ENCODE data around the gene FOXN3.
A peak's percentile ranks its signal among the peaks of the same experiment; 100 is the strongest.

Gene FOXN3

DNA sequence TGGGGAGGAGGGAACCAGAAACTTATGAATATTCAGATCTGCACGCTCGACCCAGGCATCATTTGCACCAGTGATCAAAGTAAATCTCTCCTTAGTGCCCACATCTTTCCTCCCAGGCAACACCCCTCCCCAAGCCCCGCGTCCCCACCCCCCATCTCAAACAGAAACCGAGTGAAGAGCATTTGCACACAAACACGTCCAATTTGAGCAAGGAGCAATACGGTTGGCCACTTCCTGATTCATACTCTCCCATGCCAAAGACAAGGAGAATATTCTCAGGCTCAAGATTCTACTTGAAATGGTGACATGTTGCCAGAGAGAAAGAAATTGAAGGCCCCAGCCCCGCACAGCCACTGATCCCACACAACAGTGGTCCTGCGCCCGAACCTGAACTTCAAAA, 7.1 kb downstream of the FOXN3 start:
- no peak overlapping the region for H3K9ac ChIP-seq (ENCODE audit: low read length in 5 of 5)
- H3K9me3 ChIP-seq (ENCODE audit: control insufficient read depth in 5 of 5, low read length in 5 of 5): no peaks in the 10 kb centered on the region
- H3K4me1 ChIP-seq (ENCODE audit: control insufficient read depth in 5 of 5, insufficient read depth in 5 of 5, low read length in 5 of 5): peaks cover 3 to 51% (median 45%) of the 10 kb centered on the region in 5 donors
- H3K4me3 ChIP-seq (ENCODE audit: low read depth in 1 of 5, low read length in 5 of 5): no peak overlapping the region
- H3K27me3 ChIP-seq (ENCODE audit: control insufficient read depth in 5 of 5, insufficient read depth in 4 of 5, low read length in 5 of 5): no peaks in the 10 kb centered on the region
- H3K36me3 ChIP-seq (ENCODE audit: control insufficient read depth in 5 of 5, insufficient read depth in 5 of 5, low read length in 5 of 5): peaks cover 8 to 31% (median 20%) of the 10 kb centered on the region in 5 donors
- H3K27ac ChIP-seq (ENCODE audit: low read depth, low read length): no peak overlapping the region

- Histone ChIP-seq H3K9me3 (ENCODE audit: control insufficient read depth in 5 of 5, low read length in 5 of 5) (no peaks in the 10 kb centered on the region), H3K9ac (ENCODE audit: low read length in 5 of 5) (no peak overlapping the region), H3K36me3 (ENCODE audit: control insufficient read depth in 5 of 5, insufficient read depth in 5 of 5, low read length in 5 of 5) (peaks cover 8 to 31% (median 24%) of the 10 kb centered on the region in 5 donors), H3K4me3 (ENCODE audit: low read depth in 1 of 5, low read length in 5 of 5) (peak overlapping the region in 1 of 5 donors; percentile 1), H3K4me1 (ENCODE audit: control insufficient read depth in 5 of 5, insufficient read depth in 5 of 5, low read length in 5 of 5) (peaks cover 3 to 47% (median 42%) of the 10 kb centered on the region in 5 donors), H3K27me3 (ENCODE audit: control insufficient read depth in 5 of 5, insufficient read depth in 4 of 5, low read length in 5 of 5) (no peaks in the 10 kb centered on the region), H3K27ac (ENCODE audit: low read depth, low read length) (no peak overlapping the region)
These were observed 7.9 kb downstream of the FOXN3 start for GRCh38 chr14:89408907-89409700.

DNA sequence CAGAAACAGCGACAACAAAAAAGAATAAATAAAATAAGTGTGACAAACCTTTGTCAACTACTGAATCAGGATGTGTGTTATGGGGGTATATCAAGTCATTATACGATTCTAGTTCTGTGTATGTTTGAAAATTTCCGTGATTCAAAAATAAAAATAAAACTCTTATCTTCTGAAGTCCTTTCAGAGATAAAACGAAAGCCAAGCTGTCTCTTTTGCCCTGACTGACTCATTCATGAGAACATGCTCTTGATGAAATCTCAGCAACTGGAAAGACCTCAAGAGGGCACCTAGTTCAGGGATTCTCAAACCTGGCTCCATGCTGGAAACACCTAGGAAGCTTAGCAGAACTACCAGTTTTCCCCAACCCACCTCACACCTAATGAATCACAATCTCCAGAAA, 9.2 kb downstream of the FOXN3 start:
- H3K27ac ChIP-seq (ENCODE audit: low read depth, low read length): no peak overlapping the region
- peaks cover 8 to 31% (median 24%) of the 10 kb centered on the region in 5 donors for H3K36me3 ChIP-seq (ENCODE audit: control insufficient read depth in 5 of 5, insufficient read depth in 5 of 5, low read length in 5 of 5)
- H3K9ac ChIP-seq (ENCODE audit: low read length in 5 of 5): no peak overlapping the region
- H3K4me1 ChIP-seq (ENCODE audit: control insufficient read depth in 5 of 5, insufficient read depth in 5 of 5, low read length in 5 of 5): peaks cover 3 to 47% (median 42%) of the 10 kb centered on the region in 5 donors
- no peaks in the 10 kb centered on the region for H3K27me3 ChIP-seq (ENCODE audit: control insufficient read depth in 5 of 5, insufficient read depth in 4 of 5, low read length in 5 of 5)
- H3K9me3 ChIP-seq (ENCODE audit: control insufficient read depth in 5 of 5, low read length in 5 of 5): no peaks in the 10 kb centered on the region
- no peak overlapping the region for H3K4me3 ChIP-seq (ENCODE audit: low read depth in 1 of 5, low read length in 5 of 5)

- H3K9me3 ChIP-seq (ENCODE audit: control insufficient read depth in 5 of 5, low read length in 5 of 5): no peaks in the 10 kb centered on the region
- no peak overlapping the region for H3K9ac ChIP-seq (ENCODE audit: low read length in 5 of 5)
- peaks cover 6 to 53% (median 49%) of the 10 kb centered on the region in 5 donors for H3K4me1 ChIP-seq (ENCODE audit: control insufficient read depth in 5 of 5, insufficient read depth in 5 of 5, low read length in 5 of 5)
- H3K27ac ChIP-seq (ENCODE audit: low read depth, low read length): peak overlapping the region; percentile 4
- H3K36me3 ChIP-seq (ENCODE audit: control insufficient read depth in 5 of 5, insufficient read depth in 5 of 5, low read length in 5 of 5): peaks cover 10 to 24% (median 18%) of the 10 kb centered on the region in 5 donors
- H3K4me3 ChIP-seq (ENCODE audit: low read depth in 1 of 5, low read length in 5 of 5): no peak overlapping the region
- H3K27me3 ChIP-seq (ENCODE audit: control insufficient read depth in 5 of 5, insufficient read depth in 4 of 5, low read length in 5 of 5): no peaks in the 10 kb centered on the region
These were observed 10.1 kb downstream of the FOXN3 start for GRCh38 chr14:89406941-89407340.

DNA sequence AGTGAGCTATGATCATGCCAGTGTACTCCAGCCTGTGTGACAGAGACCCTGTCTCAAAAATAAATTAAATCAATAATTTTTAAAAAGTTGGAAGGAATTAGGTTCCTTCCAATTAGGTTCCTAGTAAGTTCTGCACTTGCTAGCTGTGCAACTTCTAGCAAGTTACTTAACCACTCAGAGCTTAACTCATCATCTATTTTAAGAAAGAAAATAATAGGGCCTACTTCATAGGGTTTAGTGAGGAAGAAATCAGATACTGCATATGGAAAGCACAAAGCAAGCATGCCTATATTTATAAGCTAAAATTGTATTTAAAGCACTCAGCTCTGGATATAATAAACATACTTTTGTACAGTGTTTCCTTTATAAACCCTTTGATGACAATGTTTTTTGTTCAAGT, 10.7 kb downstream of the FOXN3 start:
- no peak overlapping the region for H3K9ac ChIP-seq (ENCODE audit: low read length in 5 of 5)
- H3K27me3 ChIP-seq (ENCODE audit: control insufficient read depth in 5 of 5, insufficient read depth in 4 of 5, low read length in 5 of 5): no peaks in the 10 kb centered on the region
- peaks cover 8 to 58% (median 55%) of the 10 kb centered on the region in 5 donors for H3K4me1 ChIP-seq (ENCODE audit: control insufficient read depth in 5 of 5, insufficient read depth in 5 of 5, low read length in 5 of 5)
- no peak overlapping the region for H3K4me3 ChIP-seq (ENCODE audit: low read depth in 1 of 5, low read length in 5 of 5)
- peaks cover 6 to 18% (median 14%) of the 10 kb centered on the region in 5 donors for H3K36me3 ChIP-seq (ENCODE audit: control insufficient read depth in 5 of 5, insufficient read depth in 5 of 5, low read length in 5 of 5)
- no peak overlapping the region for H3K27ac ChIP-seq (ENCODE audit: low read depth, low read length)
- H3K9me3 ChIP-seq (ENCODE audit: control insufficient read depth in 5 of 5, low read length in 5 of 5): no peaks in the 10 kb centered on the region

DNA sequence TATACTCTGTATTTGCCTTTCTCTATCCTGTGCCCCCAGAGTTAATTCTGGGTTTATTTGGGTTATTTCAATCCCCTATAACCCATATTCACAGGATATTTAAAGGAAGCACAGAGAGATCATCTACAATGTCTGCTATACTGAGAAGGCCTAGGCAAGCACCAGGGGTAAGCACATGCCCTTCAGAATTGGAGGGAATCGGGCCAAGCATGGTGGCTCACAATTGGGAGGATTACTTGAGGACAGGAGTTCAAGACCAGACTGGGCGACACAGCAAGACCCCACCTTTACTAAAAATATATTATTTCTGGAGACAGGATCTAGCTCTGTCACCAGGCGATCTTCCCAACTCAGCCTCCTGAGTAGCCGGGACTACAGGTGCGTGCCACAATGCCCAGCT, 11.3 kb downstream of the FOXN3 start:
- Histone ChIP-seq H3K4me3 (ENCODE audit: low read depth in 1 of 5, low read length in 5 of 5) (no peak overlapping the region), H3K9me3 (ENCODE audit: control insufficient read depth in 5 of 5, low read length in 5 of 5) (no peaks in the 10 kb centered on the region), H3K27ac (ENCODE audit: low read depth, low read length) (no peak overlapping the region), H3K4me1 (ENCODE audit: control insufficient read depth in 5 of 5, insufficient read depth in 5 of 5, low read length in 5 of 5) (peaks cover 9 to 57% (median 52%) of the 10 kb centered on the region in 5 donors), H3K9ac (ENCODE audit: low read length in 5 of 5) (no peak overlapping the region), H3K27me3 (ENCODE audit: control insufficient read depth in 5 of 5, insufficient read depth in 4 of 5, low read length in 5 of 5) (no peaks in the 10 kb centered on the region), H3K36me3 (ENCODE audit: control insufficient read depth in 5 of 5, insufficient read depth in 5 of 5, low read length in 5 of 5) (peaks cover 0 to 13% (median 9%) of the 10 kb centered on the region in 5 donors)

DNA sequence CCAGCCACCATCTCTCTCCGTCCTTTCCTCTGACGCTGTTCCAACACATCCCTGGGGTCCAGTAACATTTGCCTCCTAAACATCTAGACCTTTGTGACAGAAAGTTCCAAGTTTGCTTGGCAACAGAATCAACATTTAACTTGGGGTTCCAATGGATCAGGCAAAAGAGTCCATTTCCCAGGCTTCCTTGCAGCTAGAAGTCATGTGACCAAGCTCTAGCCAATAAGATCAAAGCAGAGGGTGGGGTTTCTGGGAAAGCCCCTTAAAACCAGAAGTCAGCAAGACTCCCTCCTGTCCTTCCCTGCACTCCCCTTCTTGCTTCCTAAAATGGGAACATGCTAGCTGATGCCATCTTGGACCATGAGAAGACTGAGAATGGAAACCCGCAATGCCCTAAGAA, 14.7 kb downstream of the FOXN3 start:
- H3K36me3 ChIP-seq (ENCODE audit: control insufficient read depth in 5 of 5, insufficient read depth in 5 of 5, low read length in 5 of 5): peaks cover 0 to 9% (median 5%) of the 10 kb centered on the region in 5 donors

GRCh38 chr14:89401761-89402160, 15.3 kb downstream of the FOXN3 start:
- peaks cover 0 to 9% (median 5%) of the 10 kb centered on the region in 5 donors for H3K36me3 ChIP-seq (ENCODE audit: control insufficient read depth in 5 of 5, insufficient read depth in 5 of 5, low read length in 5 of 5)
- H3K27ac ChIP-seq (ENCODE audit: low read depth, low read length): no peak overlapping the region
- peaks cover 10 to 46% (median 38%) of the 10 kb centered on the region in 5 donors for H3K4me1 ChIP-seq (ENCODE audit: control insufficient read depth in 5 of 5, insufficient read depth in 5 of 5, low read length in 5 of 5)
- no peak overlapping the region for H3K4me3 ChIP-seq (ENCODE audit: low read depth in 1 of 5, low read length in 5 of 5)
- no peaks in the 10 kb centered on the region for H3K9me3 ChIP-seq (ENCODE audit: control insufficient read depth in 5 of 5, low read length in 5 of 5)
- H3K27me3 ChIP-seq (ENCODE audit: control insufficient read depth in 5 of 5, insufficient read depth in 4 of 5, low read length in 5 of 5): no peaks in the 10 kb centered on the region
- no peak overlapping the region for H3K9ac ChIP-seq (ENCODE audit: low read length in 5 of 5)

More for the DNA sequence above, 14.7 kb downstream of the FOXN3 start:
- H3K4me3 ChIP-seq (ENCODE audit: low read depth in 1 of 5, low read length in 5 of 5): no peak overlapping the region
- no peaks in the 10 kb centered on the region for H3K9me3 ChIP-seq (ENCODE audit: control insufficient read depth in 5 of 5, low read length in 5 of 5)
- H3K9ac ChIP-seq (ENCODE audit: low read length in 5 of 5): no peak overlapping the region
- peaks cover 10 to 52% (median 44%) of the 10 kb centered on the region in 5 donors for H3K4me1 ChIP-seq (ENCODE audit: control insufficient read depth in 5 of 5, insufficient read depth in 5 of 5, low read length in 5 of 5)
- no peaks in the 10 kb centered on the region for H3K27me3 ChIP-seq (ENCODE audit: control insufficient read depth in 5 of 5, insufficient read depth in 4 of 5, low read length in 5 of 5)
- H3K27ac ChIP-seq (ENCODE audit: low read depth, low read length): no peak overlapping the region

DNA sequence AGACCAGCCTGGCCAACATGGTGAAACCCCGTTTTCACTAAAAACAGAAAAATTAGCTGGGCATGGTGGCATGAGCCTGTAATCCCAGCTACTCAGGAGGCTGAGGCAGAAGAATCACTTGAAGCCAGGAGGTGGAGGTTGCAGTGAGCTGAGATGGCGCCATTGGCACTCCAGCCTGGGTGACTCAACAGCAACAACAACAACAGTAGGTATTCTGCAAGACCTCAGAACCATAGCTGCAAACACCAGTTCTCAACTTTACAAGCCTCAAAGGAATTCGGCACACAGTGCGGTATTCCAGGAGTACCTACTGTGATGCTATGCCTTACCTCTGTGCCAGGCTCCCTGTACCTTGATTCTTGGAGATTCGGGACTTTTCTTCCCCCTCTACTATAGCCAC, 15.8 kb downstream of the FOXN3 start:
- Histone ChIP-seq H3K27ac (ENCODE audit: low read depth, low read length) (no peak overlapping the region), H3K9me3 (ENCODE audit: control insufficient read depth in 5 of 5, low read length in 5 of 5) (no peaks in the 10 kb centered on the region), H3K4me3 (ENCODE audit: low read depth in 1 of 5, low read length in 5 of 5) (no peak overlapping the region), H3K4me1 (ENCODE audit: control insufficient read depth in 5 of 5, insufficient read depth in 5 of 5, low read length in 5 of 5) (peaks cover 10 to 42% (median 35%) of the 10 kb centered on the region in 5 donors), H3K36me3 (ENCODE audit: control insufficient read depth in 5 of 5, insufficient read depth in 5 of 5, low read length in 5 of 5) (peaks cover 0 to 9% (median 5%) of the 10 kb centered on the region in 5 donors), H3K27me3 (ENCODE audit: control insufficient read depth in 5 of 5, insufficient read depth in 4 of 5, low read length in 5 of 5) (no peaks in the 10 kb centered on the region), H3K9ac (ENCODE audit: low read length in 5 of 5) (no peak overlapping the region)

GRCh38 chr14:89400529-89400928, 16.5 kb downstream of the FOXN3 start:
- Histone ChIP-seq H3K9ac (ENCODE audit: low read length in 5 of 5) (no peak overlapping the region), H3K9me3 (ENCODE audit: control insufficient read depth in 5 of 5, low read length in 5 of 5) (no peaks in the 10 kb centered on the region), H3K27ac (ENCODE audit: low read depth, low read length) (no peak overlapping the region), H3K36me3 (ENCODE audit: control insufficient read depth in 5 of 5, insufficient read depth in 5 of 5, low read length in 5 of 5) (peaks cover 0 to 9% (median 3%) of the 10 kb centered on the region in 5 donors), H3K4me1 (ENCODE audit: control insufficient read depth in 5 of 5, insufficient read depth in 5 of 5, low read length in 5 of 5) (peaks cover 10 to 47% (median 37%) of the 10 kb centered on the region in 5 donors), H3K4me3 (ENCODE audit: low read depth in 1 of 5, low read length in 5 of 5) (no peak overlapping the region), H3K27me3 (ENCODE audit: control insufficient read depth in 5 of 5, insufficient read depth in 4 of 5, low read length in 5 of 5) (no peaks in the 10 kb centered on the region)

All from subcutaneous abdominal adipose tissue (tissue), 5 donors.